IPS-NIHi11 (cell line): ENCODE data around the gene HECTD3.
"Not testable (repeated sequence)": the region's sequence is repeated elsewhere in the genome, so short reads cannot be mapped to it uniquely, and the experiment has no call there.

Experiments
- DNase-seq: peaks from one replicate; pipeline ENCODE4 v3.0.0; 2012; ENCODE audit warnings: mixed read lengths, low spot score

The HECTD3 gene

DNA sequence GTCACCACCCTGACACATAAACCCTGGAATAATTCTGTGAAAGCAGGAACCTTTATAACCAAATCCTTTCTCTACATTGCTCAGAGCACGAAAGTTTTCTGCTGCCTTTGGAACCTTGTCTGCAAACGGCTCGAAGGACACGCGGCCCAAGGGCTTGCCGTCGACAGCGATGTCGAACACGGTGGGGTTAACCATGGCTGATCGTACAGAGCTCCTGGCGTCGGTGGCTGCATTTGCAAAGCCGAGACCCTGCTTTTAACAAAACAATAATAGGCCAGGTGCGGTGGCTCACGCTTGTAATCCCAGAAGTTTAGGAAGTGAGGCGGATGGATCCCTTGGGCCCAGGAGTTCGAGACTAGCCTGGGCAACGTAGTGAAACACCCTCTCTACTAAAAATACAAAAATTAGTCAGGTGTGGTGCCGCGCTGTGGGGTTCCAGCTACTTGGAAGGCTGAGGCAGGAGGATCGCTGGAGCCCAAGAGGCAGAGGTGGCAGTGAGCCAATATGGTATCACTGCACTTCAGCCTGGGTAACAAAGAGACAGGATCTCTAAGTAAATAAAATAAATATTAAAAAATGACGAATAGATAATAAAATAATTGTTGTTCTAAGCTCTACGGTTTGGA is 22.5 kb downstream of the HECTD3 start:
- DNase-seq: no peak

GRCh38 chr1:44985747-44986359 is 25.3 kb downstream of the HECTD3 start:
- DNase-seq: no peak

DNA sequence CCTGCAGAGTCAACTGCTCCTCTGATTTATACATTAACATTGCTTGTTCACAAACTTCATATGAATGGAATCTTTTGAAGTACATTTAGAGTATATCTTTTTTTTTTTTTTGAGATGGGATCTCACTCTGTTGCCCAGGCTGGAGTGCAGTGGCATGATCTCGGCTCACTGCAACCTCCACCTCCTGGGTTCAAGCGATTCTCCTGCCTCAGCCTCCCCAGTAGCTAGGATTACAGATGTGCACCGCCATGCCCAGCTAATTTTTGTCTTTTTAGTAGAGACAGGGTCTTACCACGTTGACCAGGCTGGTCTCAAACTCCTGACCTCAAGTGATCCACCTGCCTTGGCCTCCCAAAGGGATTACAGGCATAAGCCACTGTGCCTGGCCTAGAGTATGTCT is 33.8 kb downstream of the HECTD3 start:
- not testable (repeated sequence) for DNase-seq

GRCh38 chr1:44976252-44976651 is 34.9 kb downstream of the HECTD3 start:
- DNase-seq: no peak

GRCh38 chr1:44973645-44974044 is 37.5 kb downstream of the HECTD3 start:
- DNase-seq: no peak

DNA sequence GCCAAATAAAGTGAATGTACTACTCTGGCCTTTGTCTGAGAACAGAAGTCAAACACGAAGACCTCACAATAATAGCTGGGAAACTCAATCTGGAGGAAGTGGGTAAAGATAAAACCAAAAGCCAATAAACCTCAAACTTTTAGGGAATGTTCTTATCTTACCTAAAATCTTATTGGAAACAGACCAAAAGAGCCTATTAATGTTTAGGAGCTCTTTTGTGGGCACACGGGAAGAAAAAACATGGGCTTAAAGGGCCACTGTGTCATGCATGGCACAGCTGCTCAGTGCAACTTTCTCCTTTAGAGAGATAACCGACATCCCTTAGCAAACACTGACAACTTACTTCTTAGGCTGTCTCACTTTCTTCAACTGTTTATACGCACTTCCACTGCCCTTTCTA is 40.8 kb downstream of the HECTD3 start:
- no peak for DNase-seq

DNA sequence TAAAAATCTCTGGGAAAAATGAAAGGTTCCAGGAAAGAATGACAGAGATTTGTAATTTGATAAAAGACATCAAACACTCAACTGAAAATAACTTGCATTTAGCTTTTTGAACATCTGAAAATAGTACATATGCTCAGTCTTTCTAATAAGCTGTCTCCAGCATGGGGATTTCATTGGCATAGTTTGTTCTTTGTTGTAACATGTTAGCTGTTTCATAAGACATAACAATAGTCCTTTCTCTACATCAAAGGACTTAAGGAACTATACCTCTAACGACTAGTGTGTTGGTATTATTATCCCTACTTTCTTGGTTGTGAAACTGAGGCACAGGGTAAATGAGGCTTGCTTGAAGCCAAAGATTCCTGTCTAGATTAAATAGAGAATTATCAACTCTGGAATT is 46.7 kb downstream of the HECTD3 start:
- no peak for DNase-seq

GRCh38 chr1:44962729-44963128 is 48.4 kb downstream of the HECTD3 start:
- no peak for DNase-seq

GRCh38 chr1:44962022-44962421 is 49.1 kb downstream of the HECTD3 start:
- not testable (repeated sequence) for DNase-seq

DNA sequence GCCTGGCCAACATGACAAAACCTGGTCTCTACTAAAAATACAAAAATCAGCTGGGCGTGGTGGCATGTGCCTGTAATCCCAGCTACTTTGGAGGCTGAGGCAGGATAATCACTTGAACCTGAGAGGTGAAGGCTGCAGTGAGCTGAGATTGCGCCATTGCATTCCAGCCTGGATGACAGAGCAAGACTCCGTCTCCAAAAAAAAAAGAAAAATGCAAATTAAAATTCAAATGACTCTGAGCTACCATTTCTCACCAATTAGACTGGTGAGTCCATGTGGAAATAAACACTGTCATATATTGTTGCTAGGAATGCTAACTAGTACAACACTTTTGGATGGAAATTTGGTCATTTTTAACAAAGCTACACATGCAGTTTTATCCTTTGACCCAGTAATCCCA is 53.6 kb downstream of the HECTD3 start:
- not testable (repeated sequence) for DNase-seq

DNA sequence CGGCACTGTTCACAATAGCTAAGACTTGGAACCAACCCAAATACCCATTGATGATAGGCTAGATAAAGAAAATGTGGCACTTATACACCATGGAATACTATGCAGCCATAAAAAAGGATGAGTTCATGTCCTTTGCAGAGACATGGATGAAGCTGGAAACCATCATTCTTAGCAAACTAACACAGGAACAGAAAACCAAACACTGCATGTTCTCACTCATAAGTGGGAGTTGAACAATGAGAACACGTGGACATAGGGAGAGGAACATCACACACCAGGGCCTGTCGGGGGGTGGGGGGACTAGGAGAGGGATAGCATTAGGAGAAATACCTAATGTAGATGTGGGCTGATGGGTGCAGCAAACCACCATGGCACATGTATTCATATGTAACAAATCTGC is 55.0 kb downstream of the HECTD3 start:
- not testable (repeated sequence) for DNase-seq
